GM12873 (cell line): ENCODE results near the gene TBL3.

Experiments used
- CTCF ChIP-seq: IDR thresholded peaks from 2 replicates; pipeline ENCODE4 v1.5.1; 2012; ENCODE audit warnings: low read depth, mild to moderate bottlenecking, moderate library complexity, low read length, control low read depth; ENCODE audit not compliant: insufficient read depth; ENCODE audit errors: missing control alignments

Gene TBL3

GRCh38 chr16:2004795-2005517 lies 33.1 kb downstream of the TBL3 start:
- no peak for TF ChIP-seq CTCF

- TF ChIP-seq CTCF: peak; percentile 25
These were observed 33.8 kb downstream of the TBL3 start for GRCh38 chr16:2005646-2006045.

GRCh38 chr16:2006317-2006716 lies 34.5 kb downstream of the TBL3 start:
- no peak for TF ChIP-seq CTCF

- TF ChIP-seq CTCF: no peak
These were observed 35.4 kb downstream of the TBL3 start for GRCh38 chr16:2007081-2007836.

GRCh38 chr16:2008009-2008526 lies 36.2 kb downstream of the TBL3 start:
- TF ChIP-seq CTCF: no peak

- TF ChIP-seq CTCF: no peak
These were observed 36.8 kb downstream of the TBL3 start for GRCh38 chr16:2008631-2009163.

GRCh38 chr16:2009164-2009711 lies 37.4 kb downstream of the TBL3 start:
- TF ChIP-seq CTCF: no peak
